GM10847 (cell line): Measurements from ENCODE around the gene KIAA0408.

Source experiments
- POLR2A ChIP-seq: IDR thresholded peaks from 2 replicates; pipeline ENCODE4 v1.6.1; 2011; ENCODE audit not compliant: insufficient read length; ENCODE audit errors: extremely low read depth

KIAA0408 gene

DNA sequence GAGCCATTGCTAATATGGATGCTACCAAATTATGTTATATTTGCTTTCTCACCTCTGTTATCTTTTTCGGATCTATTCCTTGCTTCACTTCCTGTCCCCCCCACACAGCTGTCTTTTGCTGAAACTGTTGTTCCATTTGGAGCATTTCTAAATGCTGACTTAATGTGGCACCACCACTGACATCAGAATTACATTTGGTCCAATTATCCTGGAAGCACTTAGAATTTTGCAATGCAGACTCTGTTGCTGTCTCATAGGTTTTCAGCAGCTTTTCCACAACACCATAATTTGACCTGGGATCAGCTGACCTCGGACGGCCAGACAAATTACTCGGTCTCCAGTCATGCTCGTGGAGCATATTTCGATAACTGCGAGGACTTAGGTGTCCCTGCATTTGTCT lies 12.8 kb downstream of the KIAA0408 start:
- TF ChIP-seq POLR2A = no peak

- no peak for TF ChIP-seq POLR2A
These were observed 17.3 kb downstream of the KIAA0408 start for GRCh38 chr6:127441881-127442280.

DNA sequence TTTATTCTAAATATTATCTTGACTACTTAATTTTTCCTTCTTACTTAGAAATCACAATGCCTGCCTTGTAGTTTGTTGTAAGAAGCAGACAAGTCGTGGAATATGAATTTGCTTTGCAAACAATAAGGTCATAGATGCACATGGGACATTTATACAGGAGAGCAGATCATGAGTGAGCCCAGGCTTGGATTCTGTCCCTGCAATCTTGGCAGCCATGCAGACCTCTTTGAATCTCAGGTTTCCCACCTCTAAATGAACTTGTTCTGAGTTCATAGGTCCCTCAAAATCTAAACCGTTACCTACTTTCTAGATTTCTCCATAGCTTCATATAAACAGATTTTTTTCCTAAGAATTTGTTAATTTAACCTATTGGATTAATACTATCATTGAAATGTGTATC lies 19.5 kb downstream of the KIAA0408 start:
- no peak for TF ChIP-seq POLR2A

DNA sequence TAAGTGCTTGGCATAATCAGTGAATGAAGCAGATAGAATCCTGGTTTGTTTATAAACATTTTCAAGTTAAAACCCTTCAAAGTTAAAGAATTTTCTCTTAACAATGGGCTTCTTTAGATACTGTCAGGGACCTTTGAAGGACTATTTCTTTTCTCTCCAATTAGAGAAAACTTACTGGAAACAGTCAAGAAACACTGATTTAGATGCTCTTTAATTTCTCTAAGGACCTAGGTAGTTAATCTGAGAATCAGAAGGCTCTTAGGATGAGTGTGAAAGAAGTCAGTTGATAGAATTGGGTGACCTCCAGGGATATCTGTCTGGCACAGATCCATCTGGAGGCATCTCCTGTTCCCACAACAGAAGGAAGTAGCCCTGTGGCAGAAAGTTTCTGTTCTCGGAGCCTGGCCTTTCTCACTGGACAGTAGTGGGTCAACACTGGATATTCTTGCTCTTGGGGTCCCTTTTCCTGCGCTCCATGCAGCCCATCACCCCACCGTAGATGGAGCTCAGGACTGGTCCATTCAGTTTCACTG lies 22.5 kb downstream of the KIAA0408 start:
- TF ChIP-seq POLR2A = no peak

GRCh38 chr6:127435626-127436220 lies 23.5 kb downstream of the KIAA0408 start:
- TF ChIP-seq POLR2A = no peak

- no peak for TF ChIP-seq POLR2A
These were observed 24.5 kb downstream of the KIAA0408 start for GRCh38 chr6:127434651-127435050.

DNA sequence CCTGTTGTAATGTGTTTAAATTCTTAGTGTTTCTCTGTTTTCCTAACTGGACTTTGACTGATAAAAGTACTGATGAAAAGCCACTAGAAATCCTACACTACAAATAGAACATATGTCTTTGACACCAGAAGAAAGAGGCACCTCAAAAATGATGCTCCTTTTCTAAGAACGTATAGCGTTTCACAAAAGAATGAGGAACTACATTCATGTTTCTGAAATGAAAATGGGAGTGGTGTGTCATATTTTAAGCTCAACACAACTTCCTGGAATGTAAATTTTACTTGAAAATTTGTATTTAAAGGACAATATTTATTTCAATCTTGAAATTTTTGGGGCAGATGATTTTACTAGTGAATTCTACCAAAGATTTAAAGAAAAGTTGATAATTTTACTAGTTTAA lies 35.3 kb downstream of the KIAA0408 start:
- TF ChIP-seq POLR2A = no peak

DNA sequence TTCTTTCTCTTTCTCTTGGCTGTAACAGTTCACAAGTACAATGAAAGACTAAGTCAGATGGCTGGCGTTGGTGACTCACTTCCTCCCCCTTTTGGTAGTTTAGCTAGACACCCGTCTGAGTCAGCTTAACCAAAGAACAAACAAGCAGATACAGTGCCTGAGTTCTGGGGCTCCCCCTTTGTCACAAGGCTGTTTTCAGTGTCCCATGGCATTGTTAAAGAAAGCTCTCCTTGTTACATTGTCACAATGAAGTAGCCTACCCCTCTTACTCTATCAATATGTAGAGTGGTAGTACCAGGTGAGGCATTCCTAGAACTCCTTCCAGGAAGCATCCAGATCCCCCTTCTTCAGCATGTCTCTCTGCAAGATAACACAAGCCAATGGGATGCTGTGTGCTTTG lies 38.6 kb downstream of the KIAA0408 start:
- TF ChIP-seq POLR2A = no peak

DNA sequence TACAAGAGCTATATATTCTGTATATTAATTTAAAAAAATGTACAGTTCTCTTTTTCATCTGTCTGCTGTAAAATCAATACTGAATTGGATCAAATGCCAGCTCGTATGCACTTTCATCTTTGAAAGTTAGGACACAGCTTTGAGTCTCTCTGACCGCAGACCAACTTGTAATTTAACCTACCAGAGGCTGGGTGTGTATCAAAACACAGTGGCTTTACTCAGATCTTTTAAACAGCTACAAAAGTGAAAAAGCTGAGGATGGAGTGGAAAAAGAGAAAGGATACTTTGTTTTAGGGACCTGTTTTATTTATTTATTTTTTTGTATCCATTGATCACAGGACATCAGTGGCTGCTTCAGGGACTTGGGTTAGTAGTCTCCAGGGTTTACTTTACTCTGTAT lies 44.1 kb downstream of the KIAA0408 start:
- TF ChIP-seq POLR2A = no peak
